Suppressor macrophage (primary cell): ENCODE measurements around the gene BDH2.

Source experiments
- DNase-seq, 4 experiments: peaks; one replicate each; pipeline ENCODE4 v3.0.0-alpha.2; 2020 to 2022

Gene BDH2

DNA sequence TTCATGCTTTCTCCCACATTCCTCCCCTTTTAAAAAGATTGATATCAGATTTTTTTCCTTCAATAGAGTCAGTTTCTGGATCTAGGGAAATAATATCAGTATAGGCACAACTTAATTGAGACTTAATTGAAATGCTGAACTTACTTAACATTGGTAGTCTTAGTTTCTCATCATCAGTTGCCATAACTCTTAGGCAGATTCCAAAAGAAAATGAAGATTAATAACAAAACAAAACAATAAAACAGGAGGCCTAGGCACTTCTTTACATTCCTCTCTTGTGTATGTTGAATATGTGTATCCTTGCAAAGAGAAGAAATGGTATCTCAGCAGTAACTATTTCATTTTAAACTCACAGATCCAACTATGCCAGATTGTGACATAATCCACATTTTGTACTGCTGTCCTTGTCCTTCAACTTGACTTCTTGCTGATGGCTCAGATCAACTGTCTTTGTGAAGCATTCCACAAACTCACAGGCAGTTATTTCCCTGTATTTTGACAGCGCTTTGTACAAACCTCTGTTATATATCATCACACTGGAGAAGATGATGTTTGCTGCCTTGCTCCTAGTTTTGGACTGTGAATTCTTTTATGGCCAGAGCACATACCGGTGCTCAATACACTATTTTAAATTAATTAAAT is 14.0 kb downstream of the BDH2 start:
- DNase-seq: no peak

GRCh38 chr4:103079621-103080020 is 20.0 kb downstream of the BDH2 start:
- DNase-seq: no peak

DNA sequence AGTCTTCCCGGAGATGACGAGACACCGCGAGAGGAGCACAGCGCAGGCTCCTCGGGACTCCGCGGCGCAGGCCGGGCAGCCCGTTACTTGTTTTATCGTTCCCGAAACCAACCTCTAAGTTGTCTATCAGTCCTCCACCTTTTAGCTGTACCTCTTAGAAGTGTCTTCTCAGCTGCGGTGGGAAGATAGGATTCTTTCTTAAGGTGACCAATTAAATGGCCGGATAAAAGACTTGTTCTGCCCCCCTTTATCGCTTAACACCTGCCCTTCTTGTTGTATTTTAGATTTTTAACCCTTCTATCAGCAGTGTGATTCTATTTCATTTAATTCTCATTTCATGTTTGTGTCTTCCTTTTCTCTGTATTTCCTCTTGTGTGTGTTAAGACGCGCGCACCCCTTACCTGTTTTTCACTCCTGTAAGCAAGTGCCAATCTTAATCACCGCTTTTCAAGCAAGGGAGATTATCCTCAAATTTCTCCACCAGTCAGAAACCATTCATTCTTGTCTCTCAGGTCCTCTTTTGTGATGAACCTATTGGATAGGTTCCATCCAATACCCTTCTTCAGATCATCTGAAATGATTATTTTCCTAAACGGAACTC is 22.8 kb downstream of the BDH2 start, which contains the start of gene SLC9B2:
TSS of gene SLC9B2 (minus strand) at position 15 of the 601 bp plus-strand sequence. CDS start 9,211 bp downstream, outside the sequence.
- peak in 2 of 4 experiments; percentile 10 to 60 for DNase-seq

DNA sequence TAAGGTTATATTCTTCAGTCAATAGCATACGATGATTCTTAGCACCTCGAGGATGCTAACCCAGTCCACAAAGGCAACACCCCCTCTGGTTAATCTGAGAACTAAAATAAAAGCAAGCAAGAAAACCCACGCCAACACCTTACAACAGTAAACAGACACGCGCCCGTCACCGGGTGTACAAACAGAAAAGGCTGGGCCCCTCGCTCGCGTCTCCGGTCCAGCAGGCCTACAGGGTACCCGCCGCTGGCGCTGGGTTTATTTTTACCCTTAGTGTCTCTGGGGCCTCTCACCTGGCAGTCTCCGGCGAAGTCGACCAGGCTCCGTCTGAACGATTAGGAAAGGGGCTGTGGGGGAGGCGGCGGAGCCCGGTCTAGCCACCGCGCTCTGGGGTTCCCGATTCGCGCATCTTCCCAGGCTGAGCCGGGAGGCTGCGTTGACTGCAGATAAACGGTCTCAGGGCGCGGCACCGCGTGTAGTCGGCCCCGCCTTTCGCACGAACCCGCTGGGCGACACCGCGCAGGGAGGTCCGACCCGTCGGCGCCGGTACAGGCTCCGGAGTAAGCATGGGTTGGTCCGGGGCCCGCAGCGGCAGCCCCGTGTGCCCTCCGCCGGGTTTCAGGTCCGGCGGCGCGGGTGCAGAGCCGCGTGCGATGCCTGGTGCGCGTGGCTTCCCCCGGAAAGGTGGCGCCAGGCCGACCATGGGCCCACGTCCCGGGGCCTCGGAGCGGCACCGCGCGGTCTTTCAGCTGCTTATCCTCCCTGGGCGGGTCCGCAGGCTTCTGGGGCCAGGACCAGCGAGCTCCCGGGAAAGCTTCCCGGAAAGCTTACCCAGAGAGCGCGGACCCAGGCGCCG is 23.5 kb downstream of the BDH2 start:
- peak; percentile 31 to 70 (median 48) for DNase-seq

GRCh38 chr4:103075435-103075893 is 24.2 kb downstream of the BDH2 start:
- DNase-seq: no peak

- peak; percentile 9 to 78 (median 49) for DNase-seq
Observed at GRCh38 chr4:103074744-103075434, 24.7 kb downstream of the BDH2 start.

DNA sequence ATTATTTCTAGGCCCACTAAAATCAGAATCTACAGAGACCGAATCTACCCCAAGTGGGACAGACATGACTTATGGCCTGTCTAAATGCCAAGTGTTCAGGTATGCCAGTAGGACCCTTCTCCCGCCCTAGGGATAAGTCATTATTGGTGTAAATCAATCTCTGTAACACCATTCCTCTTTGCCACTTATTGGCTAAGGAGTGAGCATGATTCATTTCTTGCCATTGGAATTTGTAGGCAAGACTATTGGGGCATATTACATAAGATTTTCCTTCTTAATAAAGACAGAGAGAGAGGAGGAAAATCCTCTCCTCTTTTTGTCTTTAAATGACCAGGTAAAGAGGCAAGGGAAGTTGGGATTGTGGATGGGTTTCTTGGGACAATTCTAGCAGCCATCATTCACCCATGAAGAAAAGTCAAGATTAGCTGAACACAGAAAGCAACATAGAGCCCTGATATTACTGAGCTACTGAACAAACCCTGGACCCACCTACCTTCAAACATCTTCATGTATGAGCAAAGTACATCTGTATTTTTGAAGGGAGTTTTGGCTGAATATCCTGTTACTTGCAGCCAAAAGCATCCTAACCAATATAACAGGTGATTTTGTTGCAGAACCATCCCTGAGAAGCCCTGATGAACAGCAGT is 25.7 kb downstream of the BDH2 start:
- no peak for DNase-seq

DNA sequence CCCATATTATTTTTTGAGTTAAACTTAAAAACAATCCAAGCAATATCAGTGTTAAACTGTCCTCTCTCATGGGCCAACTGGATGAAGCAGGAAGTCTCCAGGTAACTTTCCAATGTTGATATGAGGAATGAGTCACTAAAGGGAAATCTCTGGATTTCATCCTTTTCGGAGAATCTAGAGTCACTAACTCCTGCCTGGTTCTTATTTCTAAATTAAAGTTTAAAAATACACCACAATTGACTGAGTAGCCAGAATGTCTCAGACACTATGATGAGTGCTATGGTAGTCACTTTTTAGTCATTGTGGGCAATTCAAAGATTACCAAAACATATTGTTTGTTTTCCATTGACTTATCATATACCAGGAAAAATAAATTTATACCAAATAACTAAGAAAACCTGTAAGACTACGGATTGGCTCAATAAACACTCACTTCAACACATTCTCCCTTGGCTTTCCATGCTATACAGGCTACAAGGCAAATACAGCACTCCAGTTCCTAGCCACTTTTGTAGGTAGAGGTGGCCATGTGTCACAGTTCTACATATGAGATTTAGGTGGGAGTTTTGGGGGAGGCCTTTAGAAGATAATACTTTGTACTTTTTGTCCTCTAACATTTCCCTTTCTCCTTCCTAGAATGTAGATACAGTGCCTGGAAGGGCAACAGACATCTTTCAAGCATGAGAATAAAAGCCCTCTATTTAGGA is 31.6 kb downstream of the BDH2 start:
- DNase-seq: no peak

DNA sequence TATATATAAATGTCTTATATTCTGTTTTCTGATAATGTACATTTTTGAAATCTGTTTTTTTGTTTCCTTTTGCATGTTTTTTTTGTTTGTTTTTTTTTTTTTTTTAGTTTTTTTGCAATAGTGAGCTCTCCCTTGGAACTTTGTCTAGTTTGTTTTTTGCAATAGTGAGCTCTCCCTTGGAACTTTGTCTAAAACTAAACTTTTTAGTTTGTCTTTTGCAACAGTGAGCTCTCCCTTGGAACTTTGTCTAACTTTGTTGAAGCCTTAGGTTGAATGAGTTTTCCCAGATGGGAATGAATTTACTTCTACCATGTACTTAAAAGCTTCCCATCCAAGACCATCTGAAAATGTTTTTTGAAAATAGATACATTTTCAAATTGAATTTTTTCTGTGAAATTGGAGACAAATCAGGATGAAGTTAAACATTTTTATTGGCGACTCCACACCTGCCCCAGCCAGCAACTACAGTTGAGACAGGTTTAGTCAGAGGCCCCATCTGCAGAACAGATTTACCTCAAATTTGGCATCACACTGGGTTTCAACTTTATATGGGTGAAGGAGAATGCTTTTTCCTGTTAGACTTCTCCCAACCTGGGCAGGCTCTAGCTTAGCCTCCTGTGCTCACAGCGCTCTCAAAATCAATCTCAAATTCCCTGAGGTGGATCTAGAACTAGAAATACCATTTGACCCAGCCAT is 39.0 kb downstream of the BDH2 start:
- DNase-seq: no peak

GRCh38 chr4:103054030-103054429 is 45.6 kb downstream of the BDH2 start:
- DNase-seq: peak in 1 of 4 experiments; percentile 2

GRCh38 chr4:103052779-103053178 is 46.9 kb downstream of the BDH2 start:
- no peak for DNase-seq

GRCh38 chr4:103052145-103052544 is 47.5 kb downstream of the BDH2 start:
- DNase-seq: no peak

DNA sequence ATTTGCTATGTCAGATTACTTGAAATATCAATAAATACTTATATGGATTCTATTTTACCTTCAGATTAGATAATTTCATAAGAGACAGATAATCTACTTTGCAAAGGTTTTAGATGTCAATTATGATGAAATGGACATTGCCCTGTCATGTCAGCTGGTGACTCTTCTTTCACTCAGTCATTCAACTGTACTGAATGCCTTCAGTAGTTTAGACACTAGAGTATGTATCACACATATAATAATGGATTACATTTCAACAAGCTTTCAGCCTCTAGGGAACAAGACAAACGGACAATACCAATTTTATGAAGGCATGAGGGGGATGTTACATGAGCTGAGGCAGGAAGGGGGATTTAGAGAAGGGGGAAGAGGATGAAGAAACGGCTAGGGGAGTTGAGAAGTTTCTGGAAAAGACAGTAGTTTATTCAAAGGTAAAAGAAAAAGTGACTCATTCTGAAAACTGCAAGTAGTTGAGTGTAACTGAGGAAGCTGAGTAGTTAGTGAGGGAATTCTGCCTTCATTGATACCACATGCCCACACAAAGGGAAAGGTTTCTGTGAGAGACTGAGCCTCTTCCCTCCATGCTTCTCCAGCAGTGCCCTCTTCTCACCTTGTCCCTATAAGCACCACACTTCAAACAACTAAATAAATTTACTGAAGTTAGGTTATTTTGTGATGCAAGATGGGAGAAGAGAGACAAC is 48.7 kb downstream of the BDH2 start:
- DNase-seq: no peak

GRCh38 chr4:103046416-103047290 is 53.0 kb downstream of the BDH2 start:
- DNase-seq: peak; percentile 37 to 64 (median 54)

- no peak for DNase-seq
Observed at GRCh38 chr4:103044183-103044582, 55.5 kb downstream of the BDH2 start.

DNA sequence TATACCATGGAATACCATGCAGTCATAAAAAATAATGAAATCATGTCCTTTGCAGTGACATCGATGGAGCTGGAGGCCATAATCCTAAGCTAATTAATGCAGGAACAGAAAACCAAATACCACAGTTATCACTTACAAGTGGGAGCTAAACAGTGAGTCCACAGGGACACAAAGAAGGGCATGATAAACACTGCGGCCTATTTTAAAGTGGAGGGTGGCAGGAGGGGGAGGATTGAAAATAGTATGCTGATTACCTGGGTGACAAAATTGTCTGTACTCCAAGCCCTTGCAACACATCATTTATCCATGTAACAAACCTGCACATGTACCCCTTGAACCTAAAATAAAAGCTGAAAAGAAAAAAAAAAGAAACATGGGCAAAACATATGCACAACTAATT is 63.5 kb downstream of the BDH2 start:
- DNase-seq: no peak

GRCh38 chr4:103032574-103032973 is 67.1 kb downstream of the BDH2 start:
- DNase-seq: peak; percentile 16 to 40 (median 38)

- DNase-seq: no peak
Observed at GRCh38 chr4:103030791-103031190, 68.8 kb downstream of the BDH2 start.

DNA sequence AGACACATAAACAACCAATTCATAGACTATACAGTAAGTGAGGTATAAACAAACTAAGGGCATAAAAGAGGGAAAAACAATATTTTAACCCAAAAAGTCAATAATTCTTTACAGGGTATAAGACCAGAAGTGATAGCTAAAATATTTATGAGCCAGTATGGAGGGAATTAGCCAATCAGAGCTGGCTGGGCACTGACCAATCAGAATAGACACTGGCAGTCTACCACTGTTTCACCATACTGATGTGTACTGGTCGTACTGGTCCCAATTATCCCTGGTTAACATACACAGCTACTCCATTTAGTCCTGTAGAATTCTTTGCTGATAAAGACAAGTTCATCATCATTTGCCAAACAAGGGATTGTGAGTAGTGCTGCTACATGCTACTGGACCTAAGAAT is 70.3 kb downstream of the BDH2 start:
- no peak for DNase-seq
